GM21367 (cell line): ENCODE results near the gene CCDC70.
"Not testable (repeated sequence)": the region's sequence is repeated elsewhere in the genome, so short reads cannot be mapped to it uniquely, and the experiment has no call there.

Source experiments
- ATAC-seq: cut with Tn5 transposase; IDR thresholded peaks from one replicate; pipeline ENCODE4 v1.9.1; 2021; ENCODE audit not compliant: unreplicated experiment

CCDC70 gene

GRCh38 chr13:51905787-51906186 lies 44.0 kb downstream of the CCDC70 start:
- ATAC-seq, result no peak

- ATAC-seq, result no peak
Measured at GRCh38 chr13:51906581-51906980, 44.8 kb downstream of the CCDC70 start.

GRCh38 chr13:51907040-51907732 lies 45.4 kb downstream of the CCDC70 start:
- ATAC-seq, result no peak

- not testable (repeated sequence) for ATAC-seq
Measured at GRCh38 chr13:51909265-51909664, 47.5 kb downstream of the CCDC70 start.

- ATAC-seq, result no peak
Measured at GRCh38 chr13:51910508-51910907, 48.7 kb downstream of the CCDC70 start.

- ATAC-seq, result no peak
Measured at GRCh38 chr13:51912091-51912490, 50.3 kb downstream of the CCDC70 start.

- no peak for ATAC-seq
Measured at GRCh38 chr13:51912511-51913225, 50.9 kb downstream of the CCDC70 start.

GRCh38 chr13:51913421-51914136 lies 51.8 kb downstream of the CCDC70 start:
- ATAC-seq, result no peak

GRCh38 chr13:51914137-51914493 lies 52.3 kb downstream of the CCDC70 start:
- no peak for ATAC-seq
